ENCODE results near the gene KRT37. TPM values are rescaled to one million over a fixed set of nuclear protein-coding genes. Genes with fewer than 3 reads are reported as not detected.

Gene KRT37
- polyA plus RNA-seq (2011; rRNA removed) = not detected in 2 replicates
- not detected in 2 replicates for polyA minus RNA-seq (2011; rRNA and poly(A)+ RNA removed)

GRCh38 chr17:41424111-41424635 lies at the start of gene KRT37:
TSS of gene KRT37 (minus strand) at chr17:41424585. CDS start at chr17:41424523, 62 bp downstream.
- H3K4me3 ChIP-seq (ENCODE audit: low read depth, low read length) = no peak within 1 kb of the TSS
- ChIA-PET POLR2A (interaction anchor here (0.5 kb wide), 1 partner anchor 19 kb away, joined by 3 read pairs; no protein-coding TSS in a partner anchor), CTCF (interaction anchor here (0.9 kb wide), 1 partner anchor 57 kb away, joined by 3 read pairs; the partner anchor contains the start of gene KRT35)
- H3K36me3 ChIP-seq (ENCODE audit: control insufficient read depth, insufficient read depth, low read length) = no peaks in the 10 kb centered on the region
- no peak for TF ChIP-seq CTCF (IDR thresholded peaks at IDR 0.05; ENCODE audit: insufficient read depth, low read depth, low read length)
- no peak for DNase-seq (ENCODE audit: low read depth)
- H3K27me3 ChIP-seq (ENCODE audit: control insufficient read depth, insufficient read depth, low read length) = no peaks in the 10 kb centered on the region

GRCh38 chr17:41468346-41468745 lies 44.0 kb upstream of the KRT37 start:
- CTCF ChIA-PET = interaction anchor here (1.3 kb wide), 1 partner anchor 11 kb away, joined by 4 read pairs; no protein-coding TSS in a partner anchor
- DNase-seq (ENCODE audit: low read depth) = no peak
- POLR2A ChIA-PET = no interaction called here
- no peak for TF ChIP-seq CTCF (IDR thresholded peaks at IDR 0.05; ENCODE audit: insufficient read depth, low read depth, low read length)
- H3K27me3 ChIP-seq (ENCODE audit: control insufficient read depth, insufficient read depth, low read length) = no peaks in the 10 kb centered on the region
- H3K4me3 ChIP-seq (ENCODE audit: low read depth, low read length) = no peak overlapping the region
- H3K36me3 ChIP-seq (ENCODE audit: control insufficient read depth, insufficient read depth, low read length) = no peaks in the 10 kb centered on the region

DNA sequence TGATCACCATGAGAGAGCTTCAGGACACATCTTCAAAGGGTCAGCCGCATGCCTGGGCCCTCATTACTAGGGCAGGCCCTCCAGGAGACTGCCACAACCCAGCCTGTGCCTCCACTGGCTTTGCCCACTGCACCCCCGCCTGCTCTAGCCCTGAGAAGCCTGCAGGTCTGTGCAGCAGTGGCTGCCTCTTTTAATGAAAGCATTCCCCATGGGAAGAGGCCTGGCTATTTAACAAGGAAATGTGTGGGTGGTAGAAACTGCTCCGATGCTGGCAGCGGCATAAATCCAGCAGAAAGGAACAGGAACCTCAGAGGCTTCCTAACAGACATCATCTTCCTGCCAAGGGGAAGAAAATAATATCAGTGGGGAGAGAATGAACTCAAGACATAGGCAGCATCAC lies 43.2 kb upstream of the KRT37 start:
- H3K4me3 ChIP-seq (ENCODE audit: low read depth, low read length) = no peak overlapping the region
- ChIA-PET CTCF (interaction anchor here (0.6 to 0.9 kb wide), 2 partner anchors 25 to 81 kb away, joined by 3 to 4 read pairs; no protein-coding TSS in a partner anchor), POLR2A (no interaction called here)
- DNase-seq (ENCODE audit: low read depth) = no peak
- no peaks in the 10 kb centered on the region for H3K36me3 ChIP-seq (ENCODE audit: control insufficient read depth, insufficient read depth, low read length)
- TF ChIP-seq CTCF (IDR thresholded peaks at IDR 0.05; ENCODE audit: insufficient read depth, low read depth, low read length) = no peak
- no peaks in the 10 kb centered on the region for H3K27me3 ChIP-seq (ENCODE audit: control insufficient read depth, insufficient read depth, low read length)

- no peak for DNase-seq (ENCODE audit: low read depth)
- Histone ChIP-seq H3K4me3 (ENCODE audit: low read depth, low read length) (no peak within 1 kb of the TSS), H3K36me3 (ENCODE audit: control insufficient read depth, insufficient read depth, low read length) (no peaks in the 10 kb centered on the region), H3K27me3 (ENCODE audit: control insufficient read depth, insufficient read depth, low read length) (no peaks in the 10 kb centered on the region)
- TF ChIP-seq CTCF (IDR thresholded peaks at IDR 0.05; ENCODE audit: insufficient read depth, low read depth, low read length) = no peak
- ChIA-PET CTCF (interaction anchor here (0.6 to 0.9 kb wide), 2 partner anchors 26 to 82 kb away, joined by 3 to 4 read pairs; no protein-coding TSS in a partner anchor), POLR2A (no interaction called here)
Observed at GRCh38 chr17:41466988-41467387, 42.6 kb upstream of the KRT37 start, which contains the start of gene KRT32. TSS of gene KRT32 (minus strand) at chr17:41467386. CDS start at chr17:41467325, 61 bp downstream.

DNA sequence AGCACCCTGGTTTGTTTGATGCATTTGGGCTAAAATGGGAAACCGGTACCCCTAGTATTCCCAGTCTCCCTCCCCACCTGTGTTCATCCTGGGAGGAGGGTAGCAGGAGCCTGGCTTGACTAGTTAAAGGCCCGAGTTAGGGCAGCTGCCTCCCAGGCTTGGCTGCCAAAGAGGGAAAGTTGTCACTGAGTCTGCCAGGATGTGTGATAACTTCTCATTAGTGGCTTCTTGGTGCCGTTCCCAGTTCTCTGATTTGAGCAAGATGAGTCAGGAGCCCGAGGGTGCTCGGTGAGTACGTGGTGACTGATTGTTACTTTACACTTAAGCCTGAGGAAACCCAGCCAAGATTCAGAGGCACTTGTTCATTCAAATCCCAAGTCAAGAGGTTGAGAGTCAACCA lies 40.3 kb upstream of the KRT37 start:
- ChIA-PET CTCF (interaction anchor here (0.7 kb wide), 1 partner anchor 11 kb away, joined by 3 read pairs; no protein-coding TSS in a partner anchor), POLR2A (interaction anchor here (0.5 to 0.6 kb wide), 2 partner anchors 18 to 55 kb away, joined by 5 to 10 read pairs; no protein-coding TSS in a partner anchor)
- Histone ChIP-seq H3K27me3 (ENCODE audit: control insufficient read depth, insufficient read depth, low read length) (no peaks in the 10 kb centered on the region), H3K36me3 (ENCODE audit: control insufficient read depth, insufficient read depth, low read length) (no peaks in the 10 kb centered on the region), H3K4me3 (ENCODE audit: low read depth, low read length) (no peak overlapping the region)
- peak; percentile 88 for DNase-seq (ENCODE audit: low read depth)
- TF ChIP-seq CTCF (IDR thresholded peaks at IDR 0.05; ENCODE audit: insufficient read depth, low read depth, low read length) = no peak

Data from BJ (cell line).